Liver (tissue), 9 donors: ENCODE results near the gene GORASP2. TPM values are rescaled to one million over a fixed set of nuclear protein-coding genes. Genes with fewer than 3 reads are reported as not detected.

Source experiments
- DNase-seq: peaks from one replicate; pipeline ENCODE4 v3.0.0-alpha.2; 2017; ENCODE audit warnings: low spot score
- H3K27ac ChIP-seq, 2 donors: one replicate each; pipeline ENCODE4 v1.7.0; 2013; ENCODE audit warnings: inconsistent platforms in 2 of 2, low read length in 2 of 2, control low read depth in 1 of 2, low read depth in 1 of 2, mild to moderate bottlenecking in 1 of 2
- H3K27me3 ChIP-seq, 4 donors: one replicate each; pipeline versions ENCODE4 v1.6.1 to v1.7.0; 2013; ENCODE audit warnings: low read length in 3 of 4, inconsistent platforms in 1 of 4, mild to moderate bottlenecking in 1 of 4, moderate library complexity in 1 of 4; ENCODE audit not compliant: control insufficient read depth in 4 of 4, insufficient read depth in 4 of 4
- H3K36me3 ChIP-seq, 4 donors: one replicate each; pipeline versions ENCODE4 v1.6.1 to v1.7.0; 2013; ENCODE audit warnings: low read length in 3 of 4, mild to moderate bottlenecking in 3 of 4, low read depth in 1 of 4, moderate library complexity in 1 of 4; ENCODE audit not compliant: control insufficient read depth in 4 of 4, insufficient read depth in 3 of 4
- H3K4me1 ChIP-seq, 4 donors: one replicate each; pipeline versions ENCODE4 v1.6.1 to v1.7.0; 2013; ENCODE audit warnings: low read length in 3 of 4, mild to moderate bottlenecking in 3 of 4, moderate library complexity in 1 of 4; ENCODE audit not compliant: control insufficient read depth in 4 of 4, insufficient read depth in 4 of 4
- H3K4me3 ChIP-seq, 3 donors: one replicate each; pipeline versions ENCODE4 v1.6.1 to v1.7.0; 2013; ENCODE audit warnings: low read length in 3 of 3, control low read depth in 1 of 3, low read depth in 1 of 3, mild to moderate bottlenecking in 1 of 3
- H3K9ac ChIP-seq, 2 donors: one replicate each; pipeline ENCODE4 v1.7.0; 2013; ENCODE audit warnings: low read length in 2 of 2, mild to moderate bottlenecking in 2 of 2, moderate library complexity in 2 of 2, control low read depth in 1 of 2, low read depth in 1 of 2
- H3K9me3 ChIP-seq, 4 donors: one replicate each; pipeline versions ENCODE4 v1.6.1 to v1.7.0; 2013; ENCODE audit warnings: low read length in 3 of 4; ENCODE audit not compliant: control insufficient read depth in 4 of 4
- EGR1 ChIP-seq, 2 donors: IDR thresholded peaks; 2 replicates each; pipeline ENCODE4 v1.6.1; 2016 to 2018; ENCODE audit warnings: antibody characterized with exemption in 2 of 2, low read depth in 2 of 2
- FOXA1 ChIP-seq: IDR thresholded peaks from 2 replicates; pipeline ENCODE4 v1.6.1; 2016; ENCODE audit warnings: antibody characterized with exemption
- GABPA ChIP-seq, 2 donors: IDR thresholded peaks in 1 of 2; conservative IDR thresholded peaks in 1 of 2; 2 replicates each; pipeline ENCODE4 v1.6.1; 2016; ENCODE audit warnings: antibody characterized with exemption in 2 of 2, mild to moderate bottlenecking in 1 of 2, moderate library complexity in 1 of 2
- HNF4A ChIP-seq, 2 donors: conservative IDR thresholded peaks; 2 replicates each; pipeline ENCODE4 v1.6.1; 2016; ENCODE audit warnings: antibody characterized with exemption in 2 of 2, mild to moderate bottlenecking in 2 of 2
- HNF4G ChIP-seq: IDR thresholded peaks from 2 replicates; pipeline ENCODE4 v1.6.1; 2016; ENCODE audit warnings: antibody characterized with exemption
- JUND ChIP-seq, 2 donors: IDR thresholded peaks; 2 replicates each; pipeline ENCODE4 v1.6.1; 2016; ENCODE audit warnings: antibody characterized with exemption in 2 of 2
- NR2F2 ChIP-seq: IDR thresholded peaks from 2 replicates; pipeline ENCODE4 v1.6.1; 2016; ENCODE audit warnings: antibody characterized with exemption
- RAD21 ChIP-seq, 2 donors: IDR thresholded peaks; 2 replicates each; pipeline ENCODE4 v1.6.1; 2016; ENCODE audit warnings: antibody characterized with exemption in 2 of 2, mild to moderate bottlenecking in 2 of 2
- RXRA ChIP-seq, 2 donors: IDR thresholded peaks; 2 replicates each; pipeline ENCODE4 v1.6.1; 2017 to 2018; ENCODE audit warnings: antibody characterized with exemption in 2 of 2, mild to moderate bottlenecking in 1 of 2
- SP1 ChIP-seq: IDR thresholded peaks from 2 replicates; pipeline ENCODE4 v1.6.1; 2018; ENCODE audit warnings: antibody characterized with exemption, mild to moderate bottlenecking
- TAF1 ChIP-seq: conservative IDR thresholded peaks from 2 replicates; pipeline ENCODE4 v1.6.1; 2016; ENCODE audit warnings: antibody characterized with exemption, mild to moderate bottlenecking
- YY1 ChIP-seq: IDR thresholded peaks from 2 replicates; pipeline ENCODE4 v1.6.1; 2016; ENCODE audit warnings: antibody characterized with exemption, mild to moderate bottlenecking
- WGBS: extraction: QIAGEN DNeasy Blood & Tissue Kit; methylation state at CpG from one replicate; pipeline ENCODE4 v1.1.7; 2013; 5-methylcytosine and 5-hydroxymethylcytosine counted together
- polyA plus RNA-seq, 2 donors: library from polyadenylated mRNA; stranded (reverse) in 1 of 2; unstranded in 1 of 2; fragments of 200-250 nt in 1 of 2; fragments of >200 nt in 1 of 2; fragmentation: Nextera tagmentation in 1 of 2; extraction: Ambion mirVana in 1 of 2; gene quantifications; one replicate each; pipeline versions ENCODE4 v1.2.1 to v1.2.3, GENCODE V29; 2013 to 2015
- total RNA-seq, 2 donors: library from RNA; depleted of rRNA; stranded (reverse); fragments of >200 nt; gene quantifications; one replicate each; pipeline ENCODE4 v1.2.3, GENCODE V29; 2014
- TF ChIP-seq, protein P1 (sequence below): IDR thresholded peaks from 2 replicates; pipeline ENCODE4 v1.6.1; 2016; ENCODE audit warnings: antibody characterized with exemption
- TF ChIP-seq, protein P2 (sequence below): IDR thresholded peaks from 2 replicates; pipeline ENCODE4 v1.6.1; 2016; ENCODE audit warnings: antibody characterized with exemption
- TF ChIP-seq, protein P3 (sequence below): fragments of 150-350 bp; IDR thresholded peaks from 2 replicates; pipeline ENCODE4 v1.5.1; 2017; ENCODE audit warnings: improper control_type of control experiment, low read depth, low read length; ENCODE audit not compliant: missing input control
- TF ChIP-seq, protein P4 (sequence below): IDR thresholded peaks from 2 replicates; pipeline ENCODE4 v1.6.1; 2016; ENCODE audit warnings: antibody characterized with exemption, mild to moderate bottlenecking
- TF ChIP-seq, protein P5 (sequence below): IDR thresholded peaks from 2 replicates; pipeline ENCODE4 v1.6.1; 2016; ENCODE audit warnings: antibody characterized with exemption
- donor health status: healthy.
- donor health status: healthy.
- donor health status: healthy.
- donor health status: healthy.
- donor health status: healthy.

The GORASP2 gene
- total and polyA plus RNA-seq, 4 donors, result 12.5 to 40.1 (median 29.9) TPM

DNA sequence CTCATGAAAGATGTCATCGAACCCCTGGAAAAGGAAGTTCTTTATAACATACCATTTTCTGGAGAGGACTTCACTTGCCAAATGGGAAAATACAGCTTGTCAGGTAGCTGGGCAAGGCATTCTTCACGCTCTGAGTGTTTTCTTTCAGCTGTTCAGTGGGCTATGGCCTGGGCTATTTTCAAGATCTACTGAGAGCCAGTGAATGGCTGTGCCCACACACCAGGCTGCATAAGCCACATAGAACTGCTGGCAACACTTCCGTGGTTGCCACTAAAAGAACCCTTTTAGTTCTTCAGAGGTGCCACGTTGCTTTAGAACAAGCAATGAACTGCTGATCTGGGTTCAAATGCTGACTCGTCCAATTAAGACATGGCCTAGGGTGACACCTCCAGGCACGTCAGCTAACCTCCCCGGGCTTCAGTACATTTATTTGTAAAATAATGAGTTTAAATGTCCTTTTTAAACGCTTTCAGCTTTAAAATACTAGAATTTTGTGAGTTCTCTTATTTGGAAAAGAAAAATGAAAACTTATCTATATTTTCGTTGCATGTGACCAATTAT lies 36.6 kb upstream of the GORASP2 start:
- H3K4me3 ChIP-seq, result no peak overlapping the region
- no peaks in the 10 kb centered on the region for H3K27me3 ChIP-seq
- peaks cover 0 to 10% (median 7%) of the 10 kb centered on the region in 4 donors for H3K4me1 ChIP-seq
- H3K36me3 ChIP-seq, result no peaks in the 10 kb centered on the region
- H3K9ac ChIP-seq, result no peak overlapping the region
- WGBS, result 90% methylated on average over 9 of the region's 9 CpGs
- no peaks in the 10 kb centered on the region for H3K9me3 ChIP-seq
- DNase-seq, result no peak
- TF ChIP-seq, protein P1, sequence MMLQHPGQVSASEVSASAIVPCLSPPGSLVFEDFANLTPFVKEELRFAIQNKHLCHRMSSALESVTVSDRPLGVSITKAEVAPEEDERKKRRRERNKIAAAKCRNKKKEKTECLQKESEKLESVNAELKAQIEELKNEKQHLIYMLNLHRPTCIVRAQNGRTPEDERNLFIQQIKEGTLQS, result no peak
- TF ChIP-seq, protein P2, sequence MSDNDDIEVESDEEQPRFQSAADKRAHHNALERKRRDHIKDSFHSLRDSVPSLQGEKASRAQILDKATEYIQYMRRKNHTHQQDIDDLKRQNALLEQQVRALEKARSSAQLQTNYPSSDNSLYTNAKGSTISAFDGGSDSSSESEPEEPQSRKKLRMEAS, result no peak
- no peak for TF ChIP-seq EGR1 (IDR thresholded peaks at IDR 0.05; ENCODE audit: low read depth in 2 of 2)
- TF ChIP-seq, protein P3, sequence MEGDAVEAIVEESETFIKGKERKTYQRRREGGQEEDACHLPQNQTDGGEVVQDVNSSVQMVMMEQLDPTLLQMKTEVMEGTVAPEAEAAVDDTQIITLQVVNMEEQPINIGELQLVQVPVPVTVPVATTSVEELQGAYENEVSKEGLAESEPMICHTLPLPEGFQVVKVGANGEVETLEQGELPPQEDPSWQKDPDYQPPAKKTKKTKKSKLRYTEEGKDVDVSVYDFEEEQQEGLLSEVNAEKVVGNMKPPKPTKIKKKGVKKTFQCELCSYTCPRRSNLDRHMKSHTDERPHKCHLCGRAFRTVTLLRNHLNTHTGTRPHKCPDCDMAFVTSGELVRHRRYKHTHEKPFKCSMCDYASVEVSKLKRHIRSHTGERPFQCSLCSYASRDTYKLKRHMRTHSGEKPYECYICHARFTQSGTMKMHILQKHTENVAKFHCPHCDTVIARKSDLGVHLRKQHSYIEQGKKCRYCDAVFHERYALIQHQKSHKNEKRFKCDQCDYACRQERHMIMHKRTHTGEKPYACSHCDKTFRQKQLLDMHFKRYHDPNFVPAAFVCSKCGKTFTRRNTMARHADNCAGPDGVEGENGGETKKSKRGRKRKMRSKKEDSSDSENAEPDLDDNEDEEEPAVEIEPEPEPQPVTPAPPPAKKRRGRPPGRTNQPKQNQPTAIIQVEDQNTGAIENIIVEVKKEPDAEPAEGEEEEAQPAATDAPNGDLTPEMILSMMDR, result no peak
- no peak for TF ChIP-seq RXRA (IDR thresholded peaks at IDR 0.05)
- no peak for TF ChIP-seq NR2F2
- TF ChIP-seq GABPA (IDR thresholded peaks at IDR 0.05 in 1 of 2, conservative IDR thresholded peaks at IDR 0.05 in 1 of 2), result no peak
- no peak for TF ChIP-seq YY1
- no peak for TF ChIP-seq HNF4G
- no peak for TF ChIP-seq JUND (IDR thresholded peaks at IDR 0.05)
- TF ChIP-seq, protein P4, sequence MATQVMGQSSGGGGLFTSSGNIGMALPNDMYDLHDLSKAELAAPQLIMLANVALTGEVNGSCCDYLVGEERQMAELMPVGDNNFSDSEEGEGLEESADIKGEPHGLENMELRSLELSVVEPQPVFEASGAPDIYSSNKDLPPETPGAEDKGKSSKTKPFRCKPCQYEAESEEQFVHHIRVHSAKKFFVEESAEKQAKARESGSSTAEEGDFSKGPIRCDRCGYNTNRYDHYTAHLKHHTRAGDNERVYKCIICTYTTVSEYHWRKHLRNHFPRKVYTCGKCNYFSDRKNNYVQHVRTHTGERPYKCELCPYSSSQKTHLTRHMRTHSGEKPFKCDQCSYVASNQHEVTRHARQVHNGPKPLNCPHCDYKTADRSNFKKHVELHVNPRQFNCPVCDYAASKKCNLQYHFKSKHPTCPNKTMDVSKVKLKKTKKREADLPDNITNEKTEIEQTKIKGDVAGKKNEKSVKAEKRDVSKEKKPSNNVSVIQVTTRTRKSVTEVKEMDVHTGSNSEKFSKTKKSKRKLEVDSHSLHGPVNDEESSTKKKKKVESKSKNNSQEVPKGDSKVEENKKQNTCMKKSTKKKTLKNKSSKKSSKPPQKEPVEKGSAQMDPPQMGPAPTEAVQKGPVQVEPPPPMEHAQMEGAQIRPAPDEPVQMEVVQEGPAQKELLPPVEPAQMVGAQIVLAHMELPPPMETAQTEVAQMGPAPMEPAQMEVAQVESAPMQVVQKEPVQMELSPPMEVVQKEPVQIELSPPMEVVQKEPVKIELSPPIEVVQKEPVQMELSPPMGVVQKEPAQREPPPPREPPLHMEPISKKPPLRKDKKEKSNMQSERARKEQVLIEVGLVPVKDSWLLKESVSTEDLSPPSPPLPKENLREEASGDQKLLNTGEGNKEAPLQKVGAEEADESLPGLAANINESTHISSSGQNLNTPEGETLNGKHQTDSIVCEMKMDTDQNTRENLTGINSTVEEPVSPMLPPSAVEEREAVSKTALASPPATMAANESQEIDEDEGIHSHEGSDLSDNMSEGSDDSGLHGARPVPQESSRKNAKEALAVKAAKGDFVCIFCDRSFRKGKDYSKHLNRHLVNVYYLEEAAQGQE, result no peak
- TF ChIP-seq, protein P5, sequence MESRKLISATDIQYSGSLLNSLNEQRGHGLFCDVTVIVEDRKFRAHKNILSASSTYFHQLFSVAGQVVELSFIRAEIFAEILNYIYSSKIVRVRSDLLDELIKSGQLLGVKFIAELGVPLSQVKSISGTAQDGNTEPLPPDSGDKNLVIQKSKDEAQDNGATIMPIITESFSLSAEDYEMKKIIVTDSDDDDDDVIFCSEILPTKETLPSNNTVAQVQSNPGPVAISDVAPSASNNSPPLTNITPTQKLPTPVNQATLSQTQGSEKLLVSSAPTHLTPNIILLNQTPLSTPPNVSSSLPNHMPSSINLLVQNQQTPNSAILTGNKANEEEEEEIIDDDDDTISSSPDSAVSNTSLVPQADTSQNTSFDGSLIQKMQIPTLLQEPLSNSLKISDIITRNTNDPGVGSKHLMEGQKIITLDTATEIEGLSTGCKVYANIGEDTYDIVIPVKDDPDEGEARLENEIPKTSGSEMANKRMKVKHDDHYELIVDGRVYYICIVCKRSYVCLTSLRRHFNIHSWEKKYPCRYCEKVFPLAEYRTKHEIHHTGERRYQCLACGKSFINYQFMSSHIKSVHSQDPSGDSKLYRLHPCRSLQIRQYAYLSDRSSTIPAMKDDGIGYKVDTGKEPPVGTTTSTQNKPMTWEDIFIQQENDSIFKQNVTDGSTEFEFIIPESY, result no peak
- TF ChIP-seq FOXA1, result no peak
- no peak for TF ChIP-seq TAF1
- TF ChIP-seq SP1, result no peak
- TF ChIP-seq HNF4A (conservative IDR thresholded peaks at IDR 0.05), result no peak
- TF ChIP-seq RAD21 (IDR thresholded peaks at IDR 0.05), result no peak
- no peak overlapping the region for H3K27ac ChIP-seq
